ENCODE results near the gene SULT1A1.
A peak's percentile ranks its signal among the peaks of the same experiment; 100 is the strongest.
"Not testable (repeated sequence)": the region's sequence is repeated elsewhere in the genome, so short reads cannot be mapped to it uniquely, and the experiment has no call there.

Gene SULT1A1

GRCh38 chr16:28609631-28610594 is at the start of gene SULT1A1:
SULT1A1 (minus strand) TSS chr16:28610044; CDS start chr16:28608855, 1,189 bp downstream.
- DNase-seq, result peak; percentile 71

- DNase-seq, result not testable (repeated sequence)
These were observed 30.1 kb upstream of the SULT1A1 start for GRCh38 chr16:28639959-28640358.

DNA sequence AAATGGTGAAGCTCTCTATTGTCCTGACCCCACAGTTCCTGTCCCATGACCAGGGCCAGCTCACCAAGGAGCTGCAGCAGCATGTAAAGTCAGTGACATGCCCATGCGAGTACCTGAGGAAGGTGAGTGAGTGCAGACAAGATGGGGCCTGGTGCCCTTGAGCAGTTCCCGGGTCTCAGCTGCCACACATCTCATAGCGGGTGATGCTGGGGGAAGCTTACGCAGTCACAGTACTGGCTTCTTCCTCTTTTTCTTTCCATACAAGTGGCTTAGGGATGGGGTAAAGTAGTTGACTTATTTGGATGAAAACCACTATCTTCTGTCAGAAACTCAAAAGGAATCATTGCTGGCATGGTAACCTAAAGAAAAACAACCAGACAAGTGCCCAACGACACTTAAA is 28.5 kb upstream of the SULT1A1 start:
- DNase-seq, result not testable (repeated sequence)

- not testable (repeated sequence) for DNase-seq
These were observed 27.9 kb upstream of the SULT1A1 start, which contains the start of gene NPIPB8 for GRCh38 chr16:28637765-28638164. NPIPB8 (plus strand) TSS chr16:28638065; CDS start chr16:28638361, 296 bp downstream.

DNA sequence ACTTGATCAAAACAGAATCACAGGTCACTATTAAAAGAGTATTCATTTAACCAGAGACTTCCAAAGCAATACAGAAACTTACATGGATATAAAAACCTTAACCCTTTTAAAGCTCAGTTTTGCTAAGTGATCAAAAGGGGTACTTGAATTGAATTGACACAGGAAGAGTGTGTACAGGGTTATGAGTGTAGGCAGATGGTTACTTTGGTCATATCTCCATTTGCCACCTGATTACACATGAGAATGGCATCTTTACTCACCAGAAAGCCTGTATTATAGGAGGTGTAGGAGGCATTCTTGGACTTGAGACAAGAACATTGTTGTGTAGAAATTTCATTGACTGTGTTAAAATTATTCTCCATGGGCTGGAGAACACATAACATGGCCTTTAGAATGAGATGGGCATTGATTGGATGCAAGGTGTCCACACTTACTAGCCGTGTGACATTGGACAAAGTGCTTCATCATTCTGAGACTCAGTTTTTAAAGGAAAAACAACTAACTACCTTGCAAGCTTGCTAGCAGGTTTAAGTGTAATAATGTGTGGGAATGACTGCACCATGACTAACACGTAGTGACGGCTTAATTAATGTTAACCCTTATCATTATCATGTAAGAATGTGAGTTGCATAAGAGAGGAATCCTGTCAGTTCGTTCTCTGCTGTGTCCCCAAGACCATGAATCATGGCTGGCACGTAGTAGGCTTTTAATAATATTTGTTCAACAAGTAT is 26.4 kb upstream of the SULT1A1 start:
- not testable (repeated sequence) for DNase-seq

DNA sequence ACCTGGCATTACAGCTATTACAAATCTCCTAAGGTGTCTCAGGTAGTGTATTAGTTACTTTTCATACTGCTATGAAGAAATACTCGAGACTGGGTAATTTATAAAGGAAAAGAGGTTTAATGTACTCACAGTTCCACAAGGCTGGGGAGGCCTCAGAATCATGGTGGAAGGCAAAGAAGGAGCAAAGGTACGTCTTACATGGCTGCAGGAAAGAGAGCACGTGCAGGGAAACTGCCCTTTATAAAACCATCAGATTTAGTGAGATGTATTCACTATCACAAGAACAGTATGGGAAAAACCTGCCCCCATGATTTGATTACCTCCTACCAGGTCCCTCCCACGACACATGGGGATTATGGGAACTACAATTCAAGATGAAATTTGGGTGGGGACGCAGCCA is 21.1 kb upstream of the SULT1A1 start:
- DNase-seq, result not testable (repeated sequence)

DNA sequence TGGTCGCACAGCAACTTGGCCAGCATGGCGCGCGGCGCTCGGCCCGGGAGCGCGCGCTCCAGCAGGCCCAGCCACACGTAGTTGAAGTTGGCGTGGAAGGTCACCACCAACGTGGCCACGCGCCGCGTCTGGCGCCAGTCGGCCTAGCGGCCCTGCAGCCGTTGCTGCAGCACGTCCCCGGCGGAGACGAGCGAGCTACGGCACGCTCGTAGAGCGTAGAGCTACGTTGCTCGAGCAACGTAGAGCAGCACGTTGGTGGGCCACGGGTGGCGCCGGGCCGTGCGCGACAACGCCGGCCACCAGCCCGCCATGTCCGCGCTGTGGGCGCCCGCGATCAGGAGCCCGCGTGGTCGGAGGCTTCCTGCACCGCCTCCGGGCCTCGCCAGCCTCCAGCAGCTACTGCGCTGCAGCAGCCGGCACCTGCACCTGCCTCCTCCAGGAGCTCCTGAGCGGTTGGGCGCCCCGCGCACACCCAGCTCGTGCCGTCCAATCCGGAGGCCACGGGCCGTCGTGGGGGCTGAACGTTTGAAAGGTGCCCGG is 13.4 kb upstream of the SULT1A1 start:
- DNase-seq, result no peak

DNA sequence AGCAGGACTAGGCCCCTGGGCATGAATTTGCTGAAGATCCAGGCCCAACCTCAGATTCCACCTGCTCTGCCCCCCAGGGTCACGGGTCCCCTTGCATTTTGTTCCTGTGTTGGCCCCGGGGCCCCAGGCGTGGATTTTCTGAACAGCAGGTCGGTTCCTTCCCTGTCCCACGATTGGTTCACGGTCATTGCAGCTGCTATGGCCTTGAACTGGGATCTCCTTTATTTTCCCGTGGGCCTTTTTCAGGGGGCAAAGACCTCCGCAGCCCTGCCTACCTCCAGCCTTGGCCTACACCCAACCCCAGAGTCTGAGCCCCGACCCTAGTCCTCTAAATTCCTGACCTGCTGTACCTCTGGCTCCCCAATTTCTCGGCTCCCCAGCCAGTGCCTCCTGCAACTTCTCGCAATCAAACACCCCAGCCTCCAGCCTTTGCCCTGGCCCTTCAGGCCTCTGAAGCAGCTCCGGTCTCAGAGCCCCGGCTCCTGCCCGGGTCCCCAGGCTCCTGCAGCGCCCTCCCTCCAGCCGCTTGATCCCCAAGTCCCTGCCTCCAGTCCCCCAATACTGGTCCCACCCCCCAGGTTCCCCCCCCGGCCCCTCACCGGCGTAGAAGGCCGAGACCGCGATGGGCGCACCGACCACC is 12.8 kb upstream of the SULT1A1 start:
- not testable (repeated sequence) for DNase-seq

GRCh38 chr16:28621481-28622155 is 11.8 kb upstream of the SULT1A1 start:
- peak; percentile 53 for DNase-seq

- DNase-seq, result not testable (repeated sequence)
These were observed 10.5 kb upstream of the SULT1A1 start for GRCh38 chr16:28620316-28620715.

DNA sequence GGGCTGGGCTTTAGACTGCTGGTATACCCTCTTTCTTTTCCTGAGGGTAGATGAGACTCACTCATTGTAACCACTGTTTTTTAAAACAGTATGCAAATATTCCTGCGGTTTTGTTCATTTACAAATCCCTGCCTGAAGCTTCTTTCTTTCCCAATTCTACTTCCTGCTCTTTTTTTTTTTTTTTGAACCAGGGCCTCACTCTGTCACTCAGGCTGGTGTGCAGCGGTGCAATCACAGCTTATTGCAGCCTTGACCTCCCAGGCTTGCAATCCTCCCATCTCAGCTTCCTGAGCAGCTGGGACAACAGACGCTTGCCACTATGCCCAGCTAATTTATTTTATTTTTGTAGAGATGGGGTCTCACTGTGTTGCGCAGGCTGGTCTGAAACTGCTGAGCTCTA is 8.0 kb upstream of the SULT1A1 start:
- peak; percentile 21 for DNase-seq

- DNase-seq, result no peak
These were observed 6.8 kb upstream of the SULT1A1 start for GRCh38 chr16:28616636-28617035.

DNA sequence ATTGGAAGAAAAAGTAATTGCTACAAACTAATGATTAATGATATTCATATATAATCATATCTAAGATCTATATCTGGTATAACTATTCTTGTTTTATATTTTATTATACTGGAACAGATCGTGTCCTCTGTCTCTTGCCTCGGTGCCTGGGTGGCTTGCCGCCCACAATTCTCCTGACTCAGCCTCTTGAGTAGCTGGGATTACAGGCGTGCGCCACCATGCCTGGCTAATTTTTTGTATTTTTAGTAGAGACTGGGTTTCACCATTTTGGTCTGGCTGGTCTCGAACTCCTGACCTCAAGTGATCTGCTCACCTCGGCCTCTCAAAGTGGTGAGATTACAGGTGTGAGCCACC is 6.4 kb upstream of the SULT1A1 start:
- DNase-seq, result not testable (repeated sequence)

GRCh38 chr16:28615486-28616223 is 5.8 kb upstream of the SULT1A1 start:
- peak; percentile 59 for DNase-seq

DNA sequence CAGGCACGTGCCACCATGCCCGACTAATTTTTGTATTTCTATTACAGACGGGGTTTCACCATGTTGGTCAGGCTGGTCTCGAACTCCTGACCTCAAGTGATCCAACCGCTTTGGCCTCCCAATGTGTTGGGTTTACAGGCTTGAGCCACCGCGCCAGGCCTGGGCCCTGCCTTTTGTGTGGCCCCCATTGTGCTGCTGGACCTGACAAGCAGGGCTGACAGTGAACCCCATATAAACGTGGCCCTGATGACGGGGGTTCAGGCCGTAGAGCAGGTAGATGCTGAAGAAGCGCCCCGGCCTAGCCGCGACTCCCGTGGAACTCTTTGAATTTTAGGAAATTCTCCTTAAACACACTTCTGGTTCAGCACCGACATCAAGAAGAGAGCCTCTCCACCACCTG is 4.7 kb upstream of the SULT1A1 start:
- not testable (repeated sequence) for DNase-seq

DNA sequence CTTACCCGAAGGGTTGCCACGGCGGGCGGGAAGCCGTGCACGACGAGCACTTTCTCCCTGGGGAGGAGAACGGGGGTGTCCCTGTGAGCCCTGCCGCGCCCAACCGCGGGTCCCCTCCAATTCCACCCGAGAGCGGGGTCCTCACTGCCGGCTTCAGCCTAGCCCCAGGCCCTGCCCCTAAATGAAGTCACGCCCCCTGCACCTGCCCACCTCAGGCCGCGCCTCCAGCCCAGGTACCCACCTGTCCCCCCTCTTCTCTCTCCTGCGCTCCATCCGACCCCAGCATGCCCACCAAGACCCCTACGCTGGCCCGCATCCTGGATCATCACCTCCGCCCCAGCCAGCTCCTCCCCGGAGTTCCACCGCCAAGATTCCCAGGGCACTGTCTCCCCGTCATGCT is 4.1 kb upstream of the SULT1A1 start:
- not testable (repeated sequence) for DNase-seq

DNA sequence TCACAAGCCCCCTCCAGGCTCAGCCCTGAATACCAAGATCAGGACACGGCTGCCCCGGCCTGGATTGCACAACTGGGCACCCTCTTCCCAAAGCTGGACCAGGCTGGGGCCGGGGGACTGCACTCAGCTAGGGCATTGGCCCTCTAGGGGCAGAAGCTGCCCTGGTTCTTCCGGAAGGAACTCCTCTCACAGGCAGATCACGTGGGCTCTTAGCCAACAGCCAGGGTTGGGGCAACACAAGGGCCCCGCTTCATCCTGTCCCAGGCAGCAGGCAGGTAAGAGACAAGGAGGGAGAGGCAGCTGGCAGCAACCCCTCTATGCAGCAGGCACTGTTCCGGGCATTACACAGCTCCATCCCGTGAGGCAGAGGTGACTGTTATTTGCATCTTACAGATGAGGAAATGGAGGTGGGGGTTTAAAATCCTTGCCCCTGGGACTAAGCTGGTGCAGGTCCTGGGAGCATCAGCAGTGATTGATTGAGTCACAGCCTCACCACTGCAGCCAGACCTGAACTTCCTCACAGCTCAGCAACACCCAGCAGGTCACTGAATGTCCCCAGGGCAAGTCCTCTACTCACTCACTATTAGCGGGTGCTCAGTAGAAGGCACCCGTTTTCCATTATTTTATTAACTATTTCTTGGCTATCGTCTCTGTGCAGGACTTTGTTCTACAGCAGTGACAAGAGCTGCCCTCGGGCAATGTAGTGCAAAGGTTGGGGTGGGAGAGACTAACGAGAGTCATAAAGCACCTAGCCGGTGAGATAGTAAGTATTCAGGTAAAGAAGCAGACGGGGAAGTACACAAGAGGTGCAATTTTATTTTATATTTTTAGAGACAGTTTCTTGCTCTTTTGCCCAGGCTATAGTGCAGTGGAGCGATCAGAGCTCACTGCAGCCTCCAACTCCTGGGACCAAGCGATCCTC is 2.8 kb upstream of the SULT1A1 start:
- DNase-seq, result not testable (repeated sequence)

- no peak for DNase-seq
These were observed 849 bp upstream of the SULT1A1 start for GRCh38 chr16:28610595-28611191.

DNA sequence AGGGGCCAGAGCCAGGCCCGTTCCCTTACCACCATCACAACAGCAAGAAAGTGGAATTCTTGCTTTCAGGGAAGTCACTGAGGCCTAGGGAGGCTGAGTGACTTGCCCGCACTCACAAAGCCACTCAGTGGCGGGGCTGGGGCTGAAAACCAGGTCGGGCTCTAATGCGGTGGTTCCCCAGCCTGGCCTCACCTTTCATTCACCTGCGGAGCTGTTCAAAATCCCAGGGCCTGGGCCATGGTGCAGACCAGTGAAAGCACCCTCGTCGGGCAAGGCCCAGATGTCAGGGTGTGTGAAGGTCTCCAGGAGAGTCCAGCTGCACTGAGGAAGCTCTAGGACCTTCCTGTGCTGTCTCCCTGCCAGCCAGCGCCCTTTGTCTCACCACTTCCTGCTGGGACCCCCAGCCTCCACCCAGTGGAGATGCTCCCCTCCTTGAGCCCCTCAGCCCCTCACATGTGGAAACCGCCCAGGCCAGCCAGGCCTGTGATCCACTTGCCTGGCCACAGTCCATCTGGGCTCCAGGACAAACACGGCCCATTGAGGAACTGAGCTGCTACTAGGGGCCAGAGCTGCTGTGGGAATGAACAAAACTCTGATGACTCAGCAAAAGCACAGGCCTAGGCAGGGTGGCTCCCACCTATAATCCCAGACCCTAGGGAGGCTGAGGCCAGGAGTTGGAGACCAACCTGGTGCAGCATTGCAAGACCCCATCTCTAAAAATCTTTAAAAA is 812 bp downstream of the SULT1A1 start:
- DNase-seq, result not testable (repeated sequence)

Data from NCI-H82 (cell line).